ENCODE measurements around the gene CLCNKB.

The CLCNKB gene

GRCh38 chr1:16077406-16078245 is 34.0 kb downstream of the CLCNKB start:
- no peak for DNase-seq

- peak; percentile 68 for DNase-seq
Observed at GRCh38 chr1:16078925-16079656, 35.5 kb downstream of the CLCNKB start.

GRCh38 chr1:16080422-16081150 is 37.0 kb downstream of the CLCNKB start:
- no peak for DNase-seq

- no peak for DNase-seq
Observed at GRCh38 chr1:16081636-16082035, 38.1 kb downstream of the CLCNKB start.

GRCh38 chr1:16082283-16083038 is 38.9 kb downstream of the CLCNKB start:
- DNase-seq: peak; percentile 61

- DNase-seq: no peak
Observed at GRCh38 chr1:16083486-16083885, 39.9 kb downstream of the CLCNKB start.

- no peak for DNase-seq
Observed at GRCh38 chr1:16085522-16085921, 41.9 kb downstream of the CLCNKB start.

- no peak for DNase-seq
Observed at GRCh38 chr1:16087733-16088132, 44.2 kb downstream of the CLCNKB start.

GRCh38 chr1:16088351-16088911 is 44.8 kb downstream of the CLCNKB start:
- no peak for DNase-seq

GRCh38 chr1:16088996-16089395 is 45.4 kb downstream of the CLCNKB start:
- no peak for DNase-seq

GRCh38 chr1:16090076-16090826 is 46.7 kb downstream of the CLCNKB start:
- DNase-seq: no peak

GRCh38 chr1:16091296-16091695 is 47.7 kb downstream of the CLCNKB start:
- DNase-seq: no peak

GRCh38 chr1:16092097-16092922 is 48.7 kb downstream of the CLCNKB start:
- DNase-seq: no peak

GRCh38 chr1:16092923-16093511 is 49.4 kb downstream of the CLCNKB start:
- no peak for DNase-seq

GRCh38 chr1:16093611-16094010 is 50.0 kb downstream of the CLCNKB start:
- DNase-seq: no peak

- no peak for DNase-seq
Observed at GRCh38 chr1:16094453-16095158, 51.0 kb downstream of the CLCNKB start.

- DNase-seq: no peak
Observed at GRCh38 chr1:16095447-16095846, 51.9 kb downstream of the CLCNKB start.

- no peak for DNase-seq
Observed at GRCh38 chr1:16099412-16099811, 55.8 kb downstream of the CLCNKB start.

GRCh38 chr1:16101623-16102022 is 58.0 kb downstream of the CLCNKB start:
- DNase-seq: no peak
